GM12865 (cell line): ENCODE measurements around the gene SMIM21.

Experiments used
- DNase-seq: peaks from one replicate; pipeline ENCODE4 v3.0.0; 2010; ENCODE audit warnings: low read depth
- H3K4me3 ChIP-seq: 2 replicates; pipeline ENCODE4 v1.5.1; 2011; ENCODE audit warnings: mild to moderate bottlenecking, low read depth, low read length, control low read depth
- CTCF ChIP-seq: IDR thresholded peaks from 2 replicates; pipeline ENCODE4 v1.5.1; 2011; ENCODE audit warnings: low read length, control low read depth, low read depth, inconsistent platforms; ENCODE audit not compliant: insufficient read depth; ENCODE audit errors: missing control alignments

Gene SMIM21

GRCh38 chr18:75377926-75378325 lies 49.6 kb downstream of the SMIM21 start:
- no peak for TF ChIP-seq CTCF
- no peak overlapping the region for H3K4me3 ChIP-seq
- DNase-seq = no peak

GRCh38 chr18:75377258-75377657 lies 50.2 kb downstream of the SMIM21 start:
- DNase-seq = no peak
- no peak overlapping the region for H3K4me3 ChIP-seq
- no peak for TF ChIP-seq CTCF

GRCh38 chr18:75376004-75376403 lies 51.5 kb downstream of the SMIM21 start:
- TF ChIP-seq CTCF = no peak
- DNase-seq = peak; percentile 12
- no peak overlapping the region for H3K4me3 ChIP-seq

- DNase-seq = no peak
- no peak for TF ChIP-seq CTCF
- H3K4me3 ChIP-seq = no peak overlapping the region
These were observed 52.2 kb downstream of the SMIM21 start for GRCh38 chr18:75375341-75375740.

- no peak for DNase-seq
- no peak for TF ChIP-seq CTCF
- no peak overlapping the region for H3K4me3 ChIP-seq
These were observed 53.0 kb downstream of the SMIM21 start for GRCh38 chr18:75374466-75374865.

GRCh38 chr18:75369026-75369721 lies 58.3 kb downstream of the SMIM21 start:
- no peak for DNase-seq
- no peak for TF ChIP-seq CTCF
- H3K4me3 ChIP-seq = no peak overlapping the region

GRCh38 chr18:75365837-75366236 lies 61.7 kb downstream of the SMIM21 start:
- TF ChIP-seq CTCF = peak; percentile 12
- DNase-seq = no peak
- H3K4me3 ChIP-seq = no peak overlapping the region
